HEK293 (cell line): Measurements from ENCODE around the gene STRA6.

Source experiments
- CTCF ChIA-PET: fragments of 350-600 bp; formaldehyde crosslinking; extraction: SDS; loops from one replicate; lab custom pipeline; 2021; ENCODE audit warnings: antibody characterized with exemption; lab: Yijun Ruan, JAX
- POLR2A ChIA-PET: fragments of 300-600 bp; formaldehyde crosslinking; extraction: SDS; loops from one replicate; lab custom pipeline; 2020; ENCODE audit warnings: antibody characterized with exemption, inconsistent platforms; lab: Yijun Ruan, JAX
- H3K27ac ChIP-seq: fragments of 200-500 bp; sonication (Bioruptor generic); 2 replicates; pipeline ENCODE4 v1.5.1; 2014; ENCODE audit warnings: low read depth, low read length, control low read depth, inconsistent platforms; ENCODE audit errors: extremely low read depth
- H3K36me3 ChIP-seq, 2 experiments: fragments of 200-500 bp in 1 of 2; sonication (Bioruptor generic) in 1 of 2; 1 replicate in 1 of 2; 2 replicates in 1 of 2; pipeline ENCODE4 v1.5.1; 2014 to 2017; ENCODE audit warnings: inconsistent platforms in 2 of 2, low read length in 2 of 2; ENCODE audit not compliant: control insufficient read depth in 2 of 2, insufficient read depth in 1 of 2
- H3K4me1 ChIP-seq: fragments of 200-500 bp; sonication (Bioruptor generic); 2 replicates; pipeline ENCODE4 v1.5.1; 2014; ENCODE audit warnings: mild to moderate bottlenecking, low read length, inconsistent platforms; ENCODE audit not compliant: control insufficient read depth, insufficient read depth
- H3K4me3 ChIP-seq: 2 replicates; pipeline ENCODE4 v1.5.1; 2011; ENCODE audit warnings: low read depth, mild to moderate bottlenecking, control low read depth, low read length, moderate library complexity
- H3K9me3 ChIP-seq: fragments of 200-500 bp; sonication (Bioruptor generic); 2 replicates; pipeline ENCODE4 v1.5.1; 2014; ENCODE audit warnings: low read depth, low read length, inconsistent platforms; ENCODE audit not compliant: control insufficient read depth, insufficient read depth
- EGR2 ChIP-seq: fragments of 450-650 bp; formaldehyde crosslinking; IDR thresholded peaks from 2 replicates; pipeline ENCODE4 v1.5.1; 2016; ENCODE audit warnings: low read depth, missing biosample characterization, missing genetic modification characterization
- GFI1B ChIP-seq: fragments of 450-650 bp; formaldehyde crosslinking; IDR thresholded peaks from 2 replicates; pipeline ENCODE4 v1.5.1; 2016; ENCODE audit warnings: missing biosample characterization, missing genetic modification characterization
- GLIS1 ChIP-seq: fragments of 450-650 bp; formaldehyde crosslinking; IDR thresholded peaks from 2 replicates; pipeline ENCODE4 v1.5.1; 2016; ENCODE audit warnings: missing biosample characterization, missing genetic modification characterization
- KLF8 ChIP-seq: fragments of 450-650 bp; formaldehyde crosslinking; IDR thresholded peaks from 2 replicates; pipeline ENCODE4 v1.5.1; 2016; ENCODE audit warnings: missing biosample characterization, missing genetic modification characterization
- SCRT1 ChIP-seq: fragments of 450-650 bp; formaldehyde crosslinking; IDR thresholded peaks from 2 replicates; pipeline ENCODE4 v1.5.1; 2016; ENCODE audit warnings: missing biosample characterization, missing genetic modification characterization, borderline replicate concordance
- SCRT2 ChIP-seq: fragments of 450-650 bp; formaldehyde crosslinking; IDR thresholded peaks from 2 replicates; pipeline ENCODE4 v1.5.1; 2016; ENCODE audit warnings: missing biosample characterization, missing genetic modification characterization
- ZBTB26 ChIP-seq: fragments of 450-650 bp; formaldehyde crosslinking; optimal IDR thresholded peaks from 2 replicates; pipeline ENCODE3; 2016; ENCODE audit warnings: missing biosample characterization, mild to moderate bottlenecking, missing genetic modification characterization
- ZFHX2 ChIP-seq: fragments of 450-650 bp; formaldehyde crosslinking; conservative IDR thresholded peaks from 2 replicates; pipeline ENCODE4 v1.5.1; 2016; ENCODE audit warnings: missing biosample characterization, missing genetic modification characterization
- ZNF114 ChIP-seq: fragments of 450-650 bp; formaldehyde crosslinking; IDR thresholded peaks from 2 replicates; pipeline ENCODE4 v1.5.0; 2017; ENCODE audit warnings: missing biosample characterization, missing genetic modification characterization
- ZNF16 ChIP-seq: fragments of 450-650 bp; formaldehyde crosslinking; IDR thresholded peaks from 2 replicates; pipeline ENCODE4 v1.5.1; 2016; ENCODE audit warnings: low read depth, missing biosample characterization, missing genetic modification characterization
- ZNF175 ChIP-seq: fragments of 450-650 bp; formaldehyde crosslinking; IDR thresholded peaks from 2 replicates; pipeline ENCODE4 v1.5.1; 2016; ENCODE audit warnings: missing biosample characterization, missing genetic modification characterization
- ZNF214 ChIP-seq: fragments of 450-650 bp; formaldehyde crosslinking; IDR thresholded peaks from 2 replicates; pipeline ENCODE4 v1.5.1; 2017; ENCODE audit warnings: missing biosample characterization, mild to moderate bottlenecking, missing genetic modification characterization, borderline replicate concordance
- ZNF266 ChIP-seq: fragments of 450-650 bp; formaldehyde crosslinking; IDR thresholded peaks from 2 replicates; pipeline ENCODE4 v1.5.1; 2016; ENCODE audit warnings: missing biosample characterization, missing genetic modification characterization, low read depth
- ZNF426 ChIP-seq: fragments of 450-650 bp; formaldehyde crosslinking; IDR thresholded peaks from 2 replicates; pipeline ENCODE4 v1.5.1; 2017; ENCODE audit warnings: missing biosample characterization, missing genetic modification characterization, mild to moderate bottlenecking, inconsistent platforms, moderate library complexity
- ZNF433 ChIP-seq: fragments of 450-650 bp; formaldehyde crosslinking; IDR thresholded peaks from 2 replicates; pipeline ENCODE4 v1.5.1; 2016; ENCODE audit warnings: missing biosample characterization, missing genetic modification characterization, low read depth
- ZNF561 ChIP-seq: fragments of 450-650 bp; IDR thresholded peaks from 2 replicates; pipeline ENCODE4 v1.5.1; 2018; ENCODE audit warnings: missing biosample characterization, missing genetic modification characterization, borderline replicate concordance
- ZNF626 ChIP-seq: fragments of 450-650 bp; sonication (Bioruptor Pico); formaldehyde crosslinking; IDR thresholded peaks from 2 replicates; pipeline ENCODE4 v1.5.1; 2018; ENCODE audit warnings: missing biosample characterization, missing genetic modification characterization, inconsistent platforms
- ZNF677 ChIP-seq: fragments of 450-650 bp; IDR thresholded peaks from 2 replicates; pipeline ENCODE4 v1.5.0; 2018; ENCODE audit warnings: missing biosample characterization, mild to moderate bottlenecking, missing genetic modification characterization, moderate library complexity
- ZNF768 ChIP-seq: fragments of 450-650 bp; formaldehyde crosslinking; IDR thresholded peaks from 2 replicates; pipeline ENCODE4 v1.5.1; 2018; ENCODE audit warnings: missing biosample characterization, mild to moderate bottlenecking, missing genetic modification characterization
- ZNF785 ChIP-seq: fragments of 450-650 bp; formaldehyde crosslinking; IDR thresholded peaks from 2 replicates; pipeline ENCODE4 v1.5.1; 2016; ENCODE audit warnings: missing biosample characterization, missing genetic modification characterization
- ZNF791 ChIP-seq: fragments of 450-650 bp; formaldehyde crosslinking; IDR thresholded peaks from 2 replicates; pipeline ENCODE4 v1.5.1; 2016; ENCODE audit warnings: missing biosample characterization, missing genetic modification characterization
- ZSCAN16 ChIP-seq: fragments of 450-650 bp; formaldehyde crosslinking; IDR thresholded peaks from 2 replicates; pipeline ENCODE4 v1.5.1; 2016; ENCODE audit warnings: missing biosample characterization, missing genetic modification characterization
- ZSCAN23 ChIP-seq: fragments of 450-650 bp; formaldehyde crosslinking; IDR thresholded peaks from 2 replicates; pipeline ENCODE4 v1.5.1; 2016; ENCODE audit warnings: missing biosample characterization, missing genetic modification characterization
- TF ChIP-seq, protein P1 (sequence below): fragments of 450-650 bp; formaldehyde crosslinking; IDR thresholded peaks from 2 replicates; pipeline ENCODE4 v1.5.1; 2016; ENCODE audit warnings: missing biosample characterization, missing genetic modification characterization
- TF ChIP-seq, protein P2 (sequence below): fragments of 450-650 bp; formaldehyde crosslinking; IDR thresholded peaks from 2 replicates; pipeline ENCODE4 v1.5.1; 2016; ENCODE audit warnings: missing biosample characterization, missing genetic modification characterization, low read depth

Gene STRA6

DNA sequence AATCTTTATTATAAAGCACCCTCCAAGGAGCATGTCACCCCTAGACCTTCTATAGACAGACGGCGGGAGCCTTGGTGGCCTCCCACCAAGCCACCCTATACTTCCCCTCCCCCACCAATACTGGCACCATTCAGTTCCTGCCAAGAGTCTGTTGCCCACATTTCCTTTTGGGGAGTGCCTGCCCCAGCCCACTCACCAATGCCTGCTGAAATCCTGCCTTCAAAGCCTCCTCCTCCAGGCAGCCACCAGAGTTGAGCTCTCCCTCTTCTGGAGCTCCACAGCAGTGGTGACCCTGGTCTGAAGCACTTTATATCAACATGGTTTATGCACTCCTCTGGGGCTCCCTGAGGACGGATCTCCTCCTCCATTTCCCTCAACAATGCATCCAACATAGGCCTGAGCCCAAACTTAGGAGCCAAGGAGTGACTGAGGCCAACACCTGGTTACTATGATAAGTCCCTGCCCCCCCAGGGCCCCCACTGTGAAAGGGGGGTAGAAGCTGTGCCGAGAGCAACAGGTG lies 42.3 kb upstream of the STRA6 start:
- H3K4me3 ChIP-seq, result no peak overlapping the region
- H3K4me1 ChIP-seq, result peaks cover 14% of the 10 kb centered on the region
- H3K9me3 ChIP-seq, result no peaks in the 10 kb centered on the region
- ChIA-PET POLR2A (no interaction called here), CTCF (interaction anchor here (0.6 to 1.1 kb wide), 3 partner anchors 22 to 680 kb away, joined by 3 read pairs; no protein-coding TSS in a partner anchor)
- H3K27ac ChIP-seq, result no peak overlapping the region
- no peaks in the 10 kb centered on the region for H3K36me3 ChIP-seq
- TF ChIP-seq SCRT2 (tag by site-specific recombination) (peak; percentile 91; the same call in 1 of the 2 replicates), ZSCAN16 (tag by site-specific recombination) (no peak)

- Histone ChIP-seq H3K9me3 (no peaks in the 10 kb centered on the region), H3K36me3 (no peaks in the 10 kb centered on the region), H3K27ac (no peak overlapping the region), H3K4me3 (no peak overlapping the region), H3K4me1 (peaks cover 22% of the 10 kb centered on the region)
- CTCF ChIA-PET, result interaction anchor here (0.7 to 1.4 kb wide), 6 partner anchors 9 to 109 kb away, joined by 3 to 7 read pairs (median 4); partner anchors contain the start of gene STRA6
- POLR2A ChIA-PET, result no interaction called here
- TF ChIP-seq EGR2 (tag by site-specific recombination) (peak; percentile 85), ZNF677 (no peak), ZFHX2 (tag by site-specific recombination) (peak; percentile 89), GLIS1 (tag by site-specific recombination) (peak; percentile 53; the same call in 1 of the 2 replicates)
- TF ChIP-seq, protein P1, sequence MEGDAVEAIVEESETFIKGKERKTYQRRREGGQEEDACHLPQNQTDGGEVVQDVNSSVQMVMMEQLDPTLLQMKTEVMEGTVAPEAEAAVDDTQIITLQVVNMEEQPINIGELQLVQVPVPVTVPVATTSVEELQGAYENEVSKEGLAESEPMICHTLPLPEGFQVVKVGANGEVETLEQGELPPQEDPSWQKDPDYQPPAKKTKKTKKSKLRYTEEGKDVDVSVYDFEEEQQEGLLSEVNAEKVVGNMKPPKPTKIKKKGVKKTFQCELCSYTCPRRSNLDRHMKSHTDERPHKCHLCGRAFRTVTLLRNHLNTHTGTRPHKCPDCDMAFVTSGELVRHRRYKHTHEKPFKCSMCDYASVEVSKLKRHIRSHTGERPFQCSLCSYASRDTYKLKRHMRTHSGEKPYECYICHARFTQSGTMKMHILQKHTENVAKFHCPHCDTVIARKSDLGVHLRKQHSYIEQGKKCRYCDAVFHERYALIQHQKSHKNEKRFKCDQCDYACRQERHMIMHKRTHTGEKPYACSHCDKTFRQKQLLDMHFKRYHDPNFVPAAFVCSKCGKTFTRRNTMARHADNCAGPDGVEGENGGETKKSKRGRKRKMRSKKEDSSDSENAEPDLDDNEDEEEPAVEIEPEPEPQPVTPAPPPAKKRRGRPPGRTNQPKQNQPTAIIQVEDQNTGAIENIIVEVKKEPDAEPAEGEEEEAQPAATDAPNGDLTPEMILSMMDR, result no peak
Observed at GRCh38 chr15:74243431-74243830, 40.8 kb upstream of the STRA6 start.

- no peak overlapping the region for H3K27ac ChIP-seq
- H3K4me1 ChIP-seq, result peaks cover 22% of the 10 kb centered on the region
- CTCF ChIA-PET, result interaction anchor here (0.6 to 1.4 kb wide), 12 partner anchors 9 to 334 kb away, joined by 3 to 7 read pairs (median 4); partner anchors contain the start of gene STRA6
- TF ChIP-seq ZNF426 (no peak), GLIS1 (tag by site-specific recombination) (peak; percentile 76), ZNF16 (tag by site-specific recombination) (no peak), ZNF791 (tag by site-specific recombination) (no peak), ZNF114 (tag by site-specific recombination) (no peak), KLF8 (no peak), SCRT1 (tag by site-specific recombination) (no peak), GFI1B (no peak), ZNF561 (tag by site-specific recombination) (no peak), ZBTB26 (no peak), ZNF214 (no peak), ZNF266 (tag by site-specific recombination) (no peak), ZSCAN23 (tag by site-specific recombination) (no peak), ZNF768 (no peak), ZNF433 (no peak), ZNF175 (tag by site-specific recombination) (no peak), ZNF626 (no peak), ZNF785 (tag by site-specific recombination) (no peak)
- TF ChIP-seq, protein P2, sequence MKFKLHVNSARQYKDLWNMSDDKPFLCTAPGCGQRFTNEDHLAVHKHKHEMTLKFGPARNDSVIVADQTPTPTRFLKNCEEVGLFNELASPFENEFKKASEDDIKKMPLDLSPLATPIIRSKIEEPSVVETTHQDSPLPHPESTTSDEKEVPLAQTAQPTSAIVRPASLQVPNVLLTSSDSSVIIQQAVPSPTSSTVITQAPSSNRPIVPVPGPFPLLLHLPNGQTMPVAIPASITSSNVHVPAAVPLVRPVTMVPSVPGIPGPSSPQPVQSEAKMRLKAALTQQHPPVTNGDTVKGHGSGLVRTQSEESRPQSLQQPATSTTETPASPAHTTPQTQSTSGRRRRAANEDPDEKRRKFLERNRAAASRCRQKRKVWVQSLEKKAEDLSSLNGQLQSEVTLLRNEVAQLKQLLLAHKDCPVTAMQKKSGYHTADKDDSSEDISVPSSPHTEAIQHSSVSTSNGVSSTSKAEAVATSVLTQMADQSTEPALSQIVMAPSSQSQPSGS (tag by site-specific recombination), result no peak
Observed at GRCh38 chr15:74242441-74243185, 40.0 kb upstream of the STRA6 start.

More at GRCh38 chr15:74242441-74243185, 40.0 kb upstream of the STRA6 start:
- Histone ChIP-seq H3K9me3 (no peaks in the 10 kb centered on the region), H3K4me3 (no peak overlapping the region), H3K36me3 (no peaks in the 10 kb centered on the region)
- POLR2A ChIA-PET, result no interaction called here
